Prostate gland (tissue), 2 donors: ENCODE data around the gene C5AR2.

ENCODE experiments used
- POLR2A ChIP-seq: fragments of 450-650 bp; IDR thresholded peaks from one replicate; pipeline ENCODE4 v1.6.1; 2016; ENCODE audit warnings: antibody characterized with exemption, mild to moderate bottlenecking
- POLR2AphosphoS5 ChIP-seq: sonication (generic); formaldehyde crosslinking; IDR thresholded peaks from one replicate; pipeline ENCODE4 v1.6.1; 2017; ENCODE audit warnings: antibody characterized with exemption
- TF ChIP-seq, protein P1 (sequence below), 4 experiments: fragments of 200-600 bp in 2 of 4; fragments of 450-650 bp in 2 of 4; sonication (generic) in 2 of 4; IDR thresholded peaks; 1 replicate in 3 of 4; 2 replicates in 1 of 4; pipeline ENCODE4 v1.5.1; 2016 to 2019; ENCODE audit warnings: antibody characterized with exemption in 4 of 4, mild to moderate bottlenecking in 2 of 4, moderate library complexity in 2 of 4

DNA sequence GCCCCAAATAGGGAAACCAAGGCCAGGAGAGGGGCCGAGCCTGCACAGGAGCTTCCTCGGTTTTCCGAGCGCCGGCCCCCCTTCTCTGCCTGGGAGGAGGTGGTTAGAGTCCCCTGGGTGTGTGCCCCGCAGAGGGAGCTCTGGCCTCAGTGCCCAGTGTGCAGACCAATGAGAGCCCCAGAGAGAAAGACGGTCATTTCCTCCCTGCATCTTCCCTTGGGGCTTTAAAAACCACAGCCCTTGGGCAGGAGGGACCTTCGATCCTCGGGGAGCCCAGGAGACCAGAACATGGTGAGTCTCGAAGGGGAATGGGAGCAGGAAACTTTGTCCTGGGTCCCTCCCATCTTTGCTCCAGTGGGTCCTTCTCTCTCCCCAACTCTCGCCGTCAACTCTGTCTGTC, 22.4 kb upstream of the C5AR2 start, which contains the start of gene C5AR1:
- TF ChIP-seq, protein P1, sequence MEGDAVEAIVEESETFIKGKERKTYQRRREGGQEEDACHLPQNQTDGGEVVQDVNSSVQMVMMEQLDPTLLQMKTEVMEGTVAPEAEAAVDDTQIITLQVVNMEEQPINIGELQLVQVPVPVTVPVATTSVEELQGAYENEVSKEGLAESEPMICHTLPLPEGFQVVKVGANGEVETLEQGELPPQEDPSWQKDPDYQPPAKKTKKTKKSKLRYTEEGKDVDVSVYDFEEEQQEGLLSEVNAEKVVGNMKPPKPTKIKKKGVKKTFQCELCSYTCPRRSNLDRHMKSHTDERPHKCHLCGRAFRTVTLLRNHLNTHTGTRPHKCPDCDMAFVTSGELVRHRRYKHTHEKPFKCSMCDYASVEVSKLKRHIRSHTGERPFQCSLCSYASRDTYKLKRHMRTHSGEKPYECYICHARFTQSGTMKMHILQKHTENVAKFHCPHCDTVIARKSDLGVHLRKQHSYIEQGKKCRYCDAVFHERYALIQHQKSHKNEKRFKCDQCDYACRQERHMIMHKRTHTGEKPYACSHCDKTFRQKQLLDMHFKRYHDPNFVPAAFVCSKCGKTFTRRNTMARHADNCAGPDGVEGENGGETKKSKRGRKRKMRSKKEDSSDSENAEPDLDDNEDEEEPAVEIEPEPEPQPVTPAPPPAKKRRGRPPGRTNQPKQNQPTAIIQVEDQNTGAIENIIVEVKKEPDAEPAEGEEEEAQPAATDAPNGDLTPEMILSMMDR (IDR thresholded peaks at IDR 0.05): no peak
- TF ChIP-seq POLR2AphosphoS5 (no peak), POLR2A (no peak)
